Loucy (cell line): ENCODE measurements around the gene OR4E2.

Experiments used
- EZH2phosphoT487 ChIP-seq: fragments of 200-600 bp; IDR thresholded peaks from 2 replicates; pipeline ENCODE4 v1.6.1; 2018; ENCODE audit warnings: antibody characterized with exemption, mild to moderate bottlenecking, moderate library complexity, borderline replicate concordance
- TF ChIP-seq, protein P1 (sequence below): fragments of 200-600 bp; sonication (generic); conservative IDR thresholded peaks from 2 replicates; pipeline ENCODE4 v1.5.1; 2014; ENCODE audit warnings: mild to moderate bottlenecking, antibody characterized with exemption, low read length

DNA sequence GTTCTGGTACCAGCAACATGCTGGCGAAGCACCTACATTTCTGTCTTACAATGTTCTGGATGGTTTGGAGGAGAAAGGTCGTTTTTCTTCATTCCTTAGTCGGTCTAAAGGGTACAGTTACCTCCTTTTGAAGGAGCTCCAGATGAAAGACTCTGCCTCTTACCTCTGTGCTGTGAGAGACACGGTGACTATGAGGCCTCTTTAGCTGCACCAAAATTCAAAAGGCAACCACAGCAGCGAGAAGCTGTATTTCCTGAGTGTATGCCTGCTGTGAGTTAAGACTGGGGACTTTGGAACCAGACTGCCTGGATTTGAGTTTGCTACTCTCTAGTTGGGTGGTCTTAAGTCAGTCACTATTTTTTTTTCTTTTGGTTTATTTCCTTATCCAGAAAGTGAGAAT is 10.2 kb upstream of the OR4E2 start:
- TF ChIP-seq, protein P1, sequence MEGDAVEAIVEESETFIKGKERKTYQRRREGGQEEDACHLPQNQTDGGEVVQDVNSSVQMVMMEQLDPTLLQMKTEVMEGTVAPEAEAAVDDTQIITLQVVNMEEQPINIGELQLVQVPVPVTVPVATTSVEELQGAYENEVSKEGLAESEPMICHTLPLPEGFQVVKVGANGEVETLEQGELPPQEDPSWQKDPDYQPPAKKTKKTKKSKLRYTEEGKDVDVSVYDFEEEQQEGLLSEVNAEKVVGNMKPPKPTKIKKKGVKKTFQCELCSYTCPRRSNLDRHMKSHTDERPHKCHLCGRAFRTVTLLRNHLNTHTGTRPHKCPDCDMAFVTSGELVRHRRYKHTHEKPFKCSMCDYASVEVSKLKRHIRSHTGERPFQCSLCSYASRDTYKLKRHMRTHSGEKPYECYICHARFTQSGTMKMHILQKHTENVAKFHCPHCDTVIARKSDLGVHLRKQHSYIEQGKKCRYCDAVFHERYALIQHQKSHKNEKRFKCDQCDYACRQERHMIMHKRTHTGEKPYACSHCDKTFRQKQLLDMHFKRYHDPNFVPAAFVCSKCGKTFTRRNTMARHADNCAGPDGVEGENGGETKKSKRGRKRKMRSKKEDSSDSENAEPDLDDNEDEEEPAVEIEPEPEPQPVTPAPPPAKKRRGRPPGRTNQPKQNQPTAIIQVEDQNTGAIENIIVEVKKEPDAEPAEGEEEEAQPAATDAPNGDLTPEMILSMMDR: no peak
- TF ChIP-seq EZH2phosphoT487: no peak
